ENCODE results near the gene DNMT1. TPM values are rescaled to one million over a fixed set of nuclear protein-coding genes. Genes with fewer than 3 reads are reported as not detected.

Gene DNMT1
- total RNA-seq, 1 experiment from 2014 or later, result 140 TPM

- DNase-seq (ENCODE audit: low read depth), result peak; percentile 63
Measured at GRCh38 chr19:10114651-10115391, 79.9 kb downstream of the DNMT1 start.

GRCh38 chr19:10113964-10114650, 80.6 kb downstream of the DNMT1 start:
- DNase-seq (ENCODE audit: low read depth), result peak; percentile 51

- DNase-seq (ENCODE audit: low read depth), result peak; percentile 43
Measured at GRCh38 chr19:10113592-10113963, 81.2 kb downstream of the DNMT1 start.

- DNase-seq (ENCODE audit: low read depth), result peak; percentile 82
Measured at GRCh38 chr19:10112895-10113591, 81.7 kb downstream of the DNMT1 start.

- DNase-seq (ENCODE audit: low read depth), result peak; percentile 60
Measured at GRCh38 chr19:10112037-10112761, 82.6 kb downstream of the DNMT1 start.

- DNase-seq (ENCODE audit: low read depth), result no peak
Measured at GRCh38 chr19:10111405-10111811, 83.3 kb downstream of the DNMT1 start, which contains the start of gene P2RY11. Gene P2RY11, plus strand, starts transcription at chr19:10111693. Its CDS starts 29 bp downstream, at chr19:10111722.

GRCh38 chr19:10110972-10111317, 83.8 kb downstream of the DNMT1 start:
- DNase-seq (ENCODE audit: low read depth), result no peak

- DNase-seq (ENCODE audit: low read depth), result no peak
Measured at GRCh38 chr19:10110076-10110971, 84.4 kb downstream of the DNMT1 start.

GRCh38 chr19:10109528-10109927, 85.2 kb downstream of the DNMT1 start:
- no peak for DNase-seq (ENCODE audit: low read depth)

GRCh38 chr19:10107817-10108367, 86.9 kb downstream of the DNMT1 start:
- no peak for DNase-seq (ENCODE audit: low read depth)

GRCh38 chr19:10107254-10107653, 87.5 kb downstream of the DNMT1 start:
- DNase-seq (ENCODE audit: low read depth), result no peak

GRCh38 chr19:10106100-10106936, 88.4 kb downstream of the DNMT1 start, which contains the start of gene PPAN:
Gene PPAN, plus strand, starts transcription at chr19:10106362. Its CDS starts 33 bp downstream, at chr19:10106395.
- DNase-seq (ENCODE audit: low read depth), result peak; percentile 99

- DNase-seq (ENCODE audit: low read depth), result no peak
Measured at GRCh38 chr19:10105509-10106099, 89.1 kb downstream of the DNMT1 start.

GRCh38 chr19:10104665-10105508, 89.9 kb downstream of the DNMT1 start:
- no peak for DNase-seq (ENCODE audit: low read depth)

- DNase-seq (ENCODE audit: low read depth), result no peak
Measured at GRCh38 chr19:10104130-10104513, 90.6 kb downstream of the DNMT1 start.

GRCh38 chr19:10102787-10103236, 91.9 kb downstream of the DNMT1 start:
- no peak for DNase-seq (ENCODE audit: low read depth)

GRCh38 chr19:10100163-10100785, 94.5 kb downstream of the DNMT1 start:
- DNase-seq (ENCODE audit: low read depth), result no peak

- DNase-seq (ENCODE audit: low read depth), result no peak
Measured at GRCh38 chr19:10096615-10096963, 98.2 kb downstream of the DNMT1 start.
